GM19035 (cell line): ENCODE data around the gene NDUFB11.

ENCODE experiments used
- ATAC-seq: cut with Tn5 transposase; IDR thresholded peaks from one replicate; pipeline ENCODE4 v1.9.1; 2021; ENCODE audit not compliant: unreplicated experiment

Gene NDUFB11

GRCh38 chrX:47174846-47175587, 30.5 kb upstream of the NDUFB11 start:
- no peak for ATAC-seq

GRCh38 chrX:47174376-47174775, 29.9 kb upstream of the NDUFB11 start:
- no peak for ATAC-seq

DNA sequence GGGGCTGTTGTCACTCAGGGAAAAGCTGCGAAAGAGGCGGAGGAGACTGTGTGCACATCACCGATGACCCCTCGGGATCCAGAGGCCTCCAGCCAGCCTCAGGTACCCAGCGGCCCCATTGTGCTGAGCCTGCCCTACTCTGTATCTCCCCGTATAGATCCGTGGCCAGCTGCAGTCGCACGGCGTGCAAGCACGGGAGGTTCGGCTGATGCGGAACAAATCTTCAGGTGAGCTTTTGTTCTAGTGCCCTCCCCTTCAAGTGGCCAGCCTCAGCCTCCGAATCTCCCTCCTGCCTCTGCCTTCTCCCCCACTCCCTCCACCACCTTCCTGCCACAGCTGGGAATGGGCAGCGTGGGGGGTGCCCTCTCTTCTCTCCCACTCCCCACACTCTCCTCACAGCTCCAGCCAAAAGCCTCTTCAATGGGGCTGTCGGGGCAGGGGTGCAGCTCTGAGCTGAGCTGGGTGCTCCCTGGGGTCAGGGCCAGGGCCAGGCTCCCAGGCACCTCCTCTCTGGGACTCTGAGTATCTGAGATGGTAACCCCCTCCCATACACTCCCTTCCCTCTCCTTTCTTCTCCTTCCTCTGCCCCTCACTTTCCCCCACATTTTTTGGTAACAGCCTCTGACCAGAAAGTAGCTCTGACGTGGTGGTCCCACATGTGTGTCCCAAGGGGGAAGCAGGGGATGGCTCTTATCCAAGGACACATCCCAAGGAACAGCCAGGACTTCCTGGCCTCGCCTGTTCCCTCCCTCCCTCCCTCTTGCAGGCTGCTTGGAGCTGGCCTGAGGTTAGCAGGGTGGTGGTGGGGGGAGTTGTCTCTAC, 28.7 kb upstream of the NDUFB11 start:
- no peak for ATAC-seq

DNA sequence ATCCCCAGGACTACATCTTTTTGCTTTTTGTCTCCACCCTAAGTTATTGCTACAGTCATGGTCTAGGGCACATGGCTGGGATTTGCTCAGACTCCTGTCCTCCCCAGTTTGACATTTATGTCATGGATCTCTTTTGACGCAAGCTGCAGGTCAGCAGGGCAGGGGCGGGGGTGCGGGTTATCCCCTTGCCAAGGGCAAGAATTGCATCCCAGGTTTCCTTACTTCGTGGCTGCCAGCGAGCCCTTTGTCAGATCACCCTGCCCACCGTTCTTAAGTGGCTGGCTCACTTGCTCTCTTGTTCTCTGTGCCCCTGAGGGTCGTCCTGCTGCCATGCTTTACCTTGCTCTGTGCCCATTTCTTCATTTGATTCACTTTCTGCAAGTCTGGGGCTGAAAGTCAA, 28.0 kb upstream of the NDUFB11 start:
- ATAC-seq, result no peak

DNA sequence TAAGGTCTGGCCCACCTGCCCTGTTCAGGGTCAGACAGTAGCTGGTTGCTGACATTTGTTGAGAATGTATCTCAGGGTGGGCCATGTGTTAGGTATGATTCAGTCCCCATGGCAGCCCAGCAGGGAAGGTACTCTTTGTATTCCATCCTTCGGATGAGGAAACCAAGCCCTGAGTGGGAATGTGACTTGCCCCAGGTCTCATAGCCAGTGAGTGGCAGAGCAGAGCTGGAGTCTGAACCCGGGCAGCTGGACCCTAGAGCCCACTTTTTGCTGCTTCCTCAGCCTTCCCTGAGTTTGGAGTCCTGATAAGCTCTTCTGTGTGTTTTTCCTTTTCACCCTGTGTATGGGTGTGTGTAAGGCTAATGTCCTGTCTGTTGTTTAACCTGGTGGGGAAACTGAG, 27.5 kb upstream of the NDUFB11 start:
- no peak for ATAC-seq

DNA sequence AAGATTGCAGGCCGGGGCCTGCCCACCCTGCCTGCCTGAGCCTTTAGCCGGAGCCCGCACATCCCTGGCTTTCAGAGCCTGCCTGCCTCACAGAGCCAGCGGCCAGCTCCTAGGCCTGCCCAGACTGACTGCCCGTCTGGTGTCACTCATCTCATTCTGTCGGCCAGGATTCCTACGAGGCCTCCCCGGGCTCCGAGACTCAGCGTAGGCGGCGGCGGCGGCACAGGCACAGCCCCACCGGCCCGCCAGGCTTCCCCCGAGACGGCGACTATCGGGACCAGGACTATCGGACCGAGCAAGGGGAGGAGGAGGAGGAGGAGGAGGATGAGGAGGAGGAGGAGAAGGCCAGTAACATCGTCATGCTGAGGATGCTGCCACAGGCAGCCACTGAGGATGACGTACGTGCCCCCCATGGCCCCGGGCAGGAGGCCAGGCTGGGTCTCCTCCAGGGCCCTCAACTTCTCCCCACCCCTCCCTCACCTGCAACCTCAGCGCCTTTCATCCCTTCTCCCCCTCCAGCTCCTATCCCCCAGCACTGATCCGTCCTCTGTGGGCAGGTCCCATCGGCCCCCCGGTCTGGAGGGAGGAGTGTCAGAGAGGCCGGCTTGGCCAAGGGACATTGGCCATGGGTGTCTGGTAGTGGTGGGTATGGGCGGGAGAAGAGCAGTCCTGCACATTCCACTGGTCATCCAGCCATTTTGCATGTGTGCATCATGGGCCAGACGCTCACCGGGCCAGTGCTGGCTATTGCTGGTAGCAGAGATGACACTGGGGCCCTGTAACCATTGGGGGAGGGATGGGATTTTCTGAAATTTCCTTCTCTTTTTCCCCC, 26.6 kb upstream of the NDUFB11 start:
- no peak for ATAC-seq

DNA sequence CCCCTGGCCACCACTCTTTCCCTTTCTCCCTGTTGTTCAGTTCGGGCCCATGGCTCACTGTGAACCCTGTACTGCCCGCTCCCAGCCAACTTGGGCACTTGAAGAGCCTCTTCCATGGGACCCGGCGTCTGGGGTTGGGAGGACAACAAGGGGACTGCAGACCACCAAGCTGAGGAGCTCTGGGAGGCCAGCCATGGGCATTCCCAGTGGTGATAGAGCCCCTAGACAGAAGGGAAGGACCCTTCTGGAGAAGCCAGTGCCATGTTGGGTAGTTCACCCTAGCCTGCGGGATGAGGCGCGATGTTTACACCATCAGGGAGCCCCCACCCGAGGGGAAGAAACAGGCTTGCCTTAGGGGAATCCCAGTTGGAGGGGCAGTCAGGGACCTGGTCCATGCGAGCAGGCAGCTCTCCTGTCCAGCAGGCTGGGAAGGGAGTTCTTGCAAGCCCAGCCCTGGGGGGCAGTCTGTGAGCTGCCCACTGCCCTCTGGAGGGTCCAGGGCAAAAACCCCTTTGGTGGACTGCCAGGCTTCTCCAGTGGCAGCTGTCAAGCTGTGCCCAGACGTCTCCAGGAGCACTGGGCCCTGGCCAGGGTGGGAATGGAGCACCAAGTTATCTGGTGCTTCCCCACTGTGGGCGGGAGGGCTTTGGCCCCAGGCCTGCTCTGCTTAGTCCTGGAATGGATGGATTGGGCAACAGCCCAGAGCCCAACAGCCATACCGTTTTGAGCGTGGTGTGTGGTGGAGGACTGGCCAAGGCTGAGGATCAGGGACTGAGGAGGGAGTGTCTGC, 25.4 kb upstream of the NDUFB11 start:
- no peak for ATAC-seq

DNA sequence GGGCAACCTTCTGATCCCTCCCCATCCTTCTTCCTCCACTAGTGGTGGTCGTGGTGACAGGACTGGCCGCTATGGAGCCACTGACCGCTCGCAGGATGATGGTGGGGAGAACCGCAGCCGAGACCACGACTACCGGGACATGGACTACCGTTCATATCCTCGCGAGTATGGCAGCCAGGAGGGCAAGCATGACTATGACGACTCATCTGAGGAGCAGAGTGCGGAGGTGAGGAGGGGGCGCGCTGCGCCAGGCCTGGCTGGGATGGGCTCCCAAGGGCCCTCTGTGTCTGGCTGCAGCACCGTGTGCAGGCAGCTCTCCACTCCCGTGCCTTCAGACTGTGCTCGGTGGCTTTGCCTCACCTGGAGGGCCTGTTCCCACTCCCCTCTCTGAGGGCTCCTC, 24.8 kb upstream of the NDUFB11 start:
- ATAC-seq, result no peak

- ATAC-seq, result no peak
These were observed 24.1 kb upstream of the NDUFB11 start for GRCh38 chrX:47168495-47169073.

DNA sequence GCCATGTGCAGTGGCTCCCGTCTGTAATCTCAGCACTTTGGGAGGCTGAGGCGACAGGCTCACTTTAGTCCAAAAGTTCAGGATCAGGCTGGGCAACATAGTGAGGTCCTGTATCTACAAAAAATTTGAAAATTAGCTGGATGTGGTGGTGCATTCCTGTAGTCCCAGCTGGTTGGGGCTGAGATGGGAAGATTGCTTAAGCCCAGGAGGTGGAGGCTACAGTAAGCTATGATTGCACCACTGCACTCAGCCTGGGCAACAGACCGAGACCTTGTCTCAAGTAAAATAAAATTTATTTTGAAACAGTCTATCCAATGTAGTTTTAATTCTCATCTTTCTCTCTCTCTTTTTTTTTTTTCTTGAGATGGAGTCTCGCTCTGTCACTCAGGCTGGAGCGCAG, 21.6 kb upstream of the NDUFB11 start:
- no peak for ATAC-seq

DNA sequence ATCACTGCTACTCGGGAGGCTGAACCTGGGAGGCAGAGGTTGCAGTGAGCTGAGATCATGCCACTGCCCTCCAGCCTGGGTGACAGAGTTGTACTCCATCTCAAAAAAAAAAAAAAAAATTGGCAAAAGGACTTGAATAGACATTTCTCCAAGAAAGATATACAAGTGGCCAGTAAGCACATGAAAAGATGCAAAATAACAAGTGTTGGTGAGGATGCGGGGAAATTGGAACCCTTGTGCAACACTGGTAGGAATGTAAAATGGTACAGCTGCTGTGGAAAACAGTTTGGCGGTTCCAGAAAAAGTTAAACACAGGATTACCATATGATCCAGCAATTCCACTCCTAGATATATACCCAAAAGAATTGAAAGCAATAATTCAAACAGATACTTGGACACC, 19.9 kb upstream of the NDUFB11 start:
- no peak for ATAC-seq

- ATAC-seq, result no peak
These were observed 18.6 kb upstream of the NDUFB11 start for GRCh38 chrX:47162927-47163583.

- no peak for ATAC-seq
These were observed 16.3 kb upstream of the NDUFB11 start for GRCh38 chrX:47160781-47161180.

GRCh38 chrX:47158781-47159180, 14.3 kb upstream of the NDUFB11 start:
- no peak for ATAC-seq

GRCh38 chrX:47158131-47158530, 13.6 kb upstream of the NDUFB11 start:
- no peak for ATAC-seq

GRCh38 chrX:47156611-47157520, 12.4 kb upstream of the NDUFB11 start:
- no peak for ATAC-seq

GRCh38 chrX:47151435-47151834, 6.9 kb upstream of the NDUFB11 start:
- ATAC-seq, result no peak

DNA sequence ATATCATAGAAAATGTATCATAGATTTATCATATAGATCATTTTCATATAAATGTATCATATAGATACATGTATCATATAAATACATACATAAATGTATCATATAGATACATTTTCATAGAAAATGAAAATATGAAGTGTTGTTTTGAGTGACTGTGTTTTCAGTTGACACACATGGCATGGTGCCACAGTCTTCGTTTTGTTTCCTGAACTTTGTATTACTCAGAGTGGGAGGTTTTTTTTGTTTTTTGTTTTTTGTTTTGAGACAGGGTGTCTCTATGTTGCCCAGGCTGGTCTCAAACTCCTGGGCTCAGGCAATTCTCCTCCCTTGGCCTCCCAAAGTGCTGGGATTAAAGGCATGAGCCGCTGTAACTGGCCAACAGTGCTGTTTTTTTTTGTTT, 4.4 kb upstream of the NDUFB11 start:
- no peak for ATAC-seq
